GM18508 (cell line): ENCODE measurements around the gene SEMA3G.

Experiments
- ATAC-seq: cut with Tn5 transposase; IDR thresholded peaks from one replicate; pipeline ENCODE4 v1.9.1; 2021; ENCODE audit warnings: moderate number of reproducible peaks; ENCODE audit not compliant: insufficient read depth, unreplicated experiment

The SEMA3G gene

DNA sequence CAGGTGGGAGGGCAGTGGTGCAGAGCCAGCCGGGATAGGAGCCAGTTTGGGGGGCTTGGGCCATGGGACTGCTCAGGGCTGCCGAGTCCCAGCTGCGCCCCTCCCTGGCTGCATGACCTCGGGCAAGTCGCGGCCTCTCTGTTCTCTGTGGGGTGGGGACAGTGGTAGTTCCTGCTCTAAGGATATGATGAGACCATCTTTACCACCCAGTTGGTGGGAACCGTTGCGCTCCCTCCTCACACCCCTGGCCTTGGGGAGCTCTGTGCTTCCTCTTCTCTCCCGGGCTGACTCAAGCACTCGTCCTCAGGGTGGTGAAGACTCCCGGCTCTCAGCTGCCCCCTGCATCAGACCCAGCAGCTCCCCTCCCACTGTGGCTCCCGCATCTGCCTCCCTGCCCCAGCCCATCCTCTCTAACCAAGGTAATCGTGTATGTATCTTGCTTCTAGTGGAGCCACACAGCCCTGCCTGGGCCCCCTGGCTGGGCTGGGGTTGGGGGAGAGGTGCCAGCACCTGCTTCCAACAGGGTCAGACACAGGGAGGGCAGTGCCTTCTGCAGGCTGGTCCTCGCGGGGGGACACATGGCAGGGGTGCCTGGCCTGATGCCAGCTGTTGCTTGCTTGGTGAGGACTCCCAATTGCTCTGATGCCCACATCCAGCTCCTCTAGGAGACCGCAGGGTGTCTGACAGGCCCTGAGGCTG is 35.1 kb upstream of the SEMA3G start:
- no peak for ATAC-seq

DNA sequence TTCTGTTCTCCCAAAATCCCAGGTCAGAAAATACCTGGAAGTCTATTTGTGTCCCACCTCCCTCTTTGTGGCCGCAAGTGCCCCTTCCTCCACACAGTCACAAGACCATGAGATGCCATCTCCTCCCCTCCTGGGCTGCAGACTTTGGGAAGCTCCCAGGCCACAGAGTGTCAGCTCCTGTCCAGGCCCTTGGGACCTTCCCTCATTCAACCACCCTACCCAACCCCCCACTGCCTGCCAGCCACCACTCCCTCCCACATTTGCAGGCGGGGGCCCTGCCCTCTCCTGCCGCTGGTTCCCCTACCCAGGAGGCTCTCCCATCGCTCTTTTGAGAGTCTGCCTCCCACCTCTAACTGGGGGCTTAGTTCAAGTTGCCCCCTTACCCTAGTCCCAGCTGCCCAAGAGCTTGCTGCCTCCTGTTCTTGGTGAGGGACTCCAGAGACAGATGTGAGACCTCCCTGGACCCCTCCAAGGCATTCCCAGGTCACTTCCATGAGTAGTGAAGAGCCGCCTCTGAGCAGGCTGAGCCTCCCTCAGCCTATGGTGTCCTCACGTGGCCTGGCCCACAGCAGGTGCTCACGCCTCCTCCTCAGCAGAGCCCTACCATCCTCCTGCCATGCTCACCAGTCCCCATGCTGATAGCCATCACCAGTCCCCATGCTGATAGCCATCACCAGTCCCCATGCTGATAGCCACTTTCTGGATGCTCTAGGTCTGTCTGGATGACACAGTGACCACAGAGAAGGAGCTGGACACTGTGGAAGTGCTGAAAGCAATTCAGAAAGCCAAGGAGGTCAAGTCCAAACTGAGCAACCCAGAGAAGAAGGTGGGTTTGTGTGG is 34.4 kb upstream of the SEMA3G start:
- no peak for ATAC-seq

DNA sequence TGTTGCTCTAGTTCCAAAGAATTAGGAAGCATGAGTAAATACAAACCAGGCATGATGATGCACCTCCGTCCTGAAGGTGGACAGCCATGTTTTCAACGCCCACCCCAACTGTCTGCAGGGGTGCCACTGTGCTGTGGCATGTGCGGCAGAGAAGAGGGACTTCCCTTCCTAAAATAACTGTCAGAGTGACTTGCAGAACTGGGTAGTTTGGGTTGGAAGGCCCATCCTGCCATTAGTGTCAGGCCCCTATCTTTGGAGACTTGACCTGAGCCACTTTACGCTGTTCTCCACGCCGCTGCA is 32.8 kb upstream of the SEMA3G start:
- ATAC-seq: no peak

GRCh38 chr3:52477076-52477795 is 32.3 kb upstream of the SEMA3G start:
- no peak for ATAC-seq

DNA sequence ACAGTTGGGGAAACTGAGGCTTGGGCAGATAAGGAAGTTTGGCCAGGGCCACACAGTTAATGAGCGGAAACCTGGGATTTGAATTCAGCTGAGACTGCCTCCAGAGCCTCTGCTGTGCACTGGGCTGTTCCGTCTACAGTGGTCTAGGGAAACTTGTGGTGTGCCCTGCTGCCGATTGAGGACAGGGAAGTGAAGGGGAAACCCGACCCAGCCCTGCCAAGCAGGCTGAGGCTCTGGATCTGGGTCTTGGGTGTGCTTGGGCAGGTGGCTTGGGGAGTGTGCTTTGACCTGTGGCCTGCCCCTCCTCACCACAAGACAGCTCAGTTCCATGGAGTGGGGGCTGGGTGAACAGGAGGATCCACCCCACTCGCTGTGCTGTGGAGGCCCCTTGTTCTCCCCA is 28.1 kb upstream of the SEMA3G start:
- ATAC-seq: no peak

DNA sequence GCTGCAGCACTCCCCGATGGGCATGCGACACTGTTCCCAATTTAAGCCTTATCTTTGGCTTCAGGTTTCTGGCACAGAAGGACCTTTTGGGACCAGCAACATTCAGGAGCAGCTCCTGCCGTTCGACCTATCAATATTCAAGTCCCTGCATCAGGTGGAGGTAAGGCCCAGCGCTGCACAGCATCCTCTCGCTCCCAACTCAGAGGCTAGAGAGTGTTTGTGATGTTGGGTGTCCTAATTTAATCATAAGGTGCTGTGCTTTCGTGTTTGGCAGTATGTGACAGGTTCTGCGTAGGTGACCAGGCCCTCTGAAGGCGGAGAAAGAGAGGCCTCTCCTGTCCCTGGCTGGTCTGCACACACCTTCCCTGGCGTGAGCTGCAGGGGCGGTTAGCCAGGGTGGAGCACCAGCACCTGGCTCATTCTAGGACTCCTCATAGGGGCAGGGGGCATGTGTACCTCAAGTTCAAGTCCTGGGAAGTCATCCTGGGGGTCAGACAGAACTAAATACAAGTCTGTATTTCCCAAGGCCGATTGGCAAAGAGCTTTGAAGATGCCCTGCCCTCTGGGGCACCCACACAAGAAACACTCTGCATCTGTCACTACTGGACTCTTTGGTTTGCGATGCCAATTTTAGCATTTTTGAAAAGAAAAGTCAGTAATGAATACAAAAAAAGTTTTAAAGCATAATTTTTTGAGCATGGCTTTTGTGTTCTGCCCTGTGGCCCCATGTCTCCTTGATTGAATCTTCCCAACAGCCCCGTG is 27.5 kb upstream of the SEMA3G start:
- no peak for ATAC-seq

DNA sequence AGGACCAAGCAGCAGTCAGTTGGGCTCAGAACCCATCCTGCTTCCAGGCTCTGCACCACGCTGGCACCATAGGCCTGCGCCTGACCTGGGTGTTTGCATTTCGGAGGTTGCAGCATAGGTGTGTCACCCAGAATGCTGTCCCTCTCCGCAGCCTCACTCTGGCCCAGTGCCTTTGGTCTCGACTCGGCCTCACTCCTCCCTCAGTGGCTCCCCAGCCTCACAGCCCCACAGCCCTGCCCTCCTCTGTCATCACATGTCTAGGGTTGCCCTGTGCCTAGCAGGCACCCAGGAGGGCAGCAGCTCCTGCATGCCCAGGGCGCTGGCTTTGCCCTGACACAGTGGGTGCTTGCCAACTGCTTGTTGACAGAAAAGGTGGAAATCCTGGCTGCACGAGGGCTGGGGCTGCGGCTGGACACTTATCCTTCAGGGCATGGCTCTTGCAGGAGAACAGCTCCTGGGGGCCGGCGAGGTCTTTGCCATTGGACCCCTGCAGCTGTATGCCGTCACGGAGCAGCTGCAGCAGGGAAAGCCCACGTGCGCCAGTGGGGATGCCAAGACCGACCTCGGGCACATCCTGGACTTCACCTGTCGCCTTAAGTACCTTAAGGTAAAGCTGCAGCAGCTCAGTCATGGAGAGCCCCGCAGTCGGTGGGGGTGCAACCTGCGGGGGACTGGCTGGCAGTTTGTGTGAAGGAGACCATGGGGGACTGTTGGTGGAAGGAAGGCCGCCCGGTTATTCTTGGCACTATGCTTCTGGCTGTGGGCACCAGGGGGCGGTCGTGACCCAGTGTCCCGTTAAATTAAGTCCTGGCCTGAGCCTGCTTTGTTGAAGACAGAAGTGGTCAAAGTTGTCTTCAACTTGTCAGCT is 26.7 kb upstream of the SEMA3G start:
- ATAC-seq: no peak

DNA sequence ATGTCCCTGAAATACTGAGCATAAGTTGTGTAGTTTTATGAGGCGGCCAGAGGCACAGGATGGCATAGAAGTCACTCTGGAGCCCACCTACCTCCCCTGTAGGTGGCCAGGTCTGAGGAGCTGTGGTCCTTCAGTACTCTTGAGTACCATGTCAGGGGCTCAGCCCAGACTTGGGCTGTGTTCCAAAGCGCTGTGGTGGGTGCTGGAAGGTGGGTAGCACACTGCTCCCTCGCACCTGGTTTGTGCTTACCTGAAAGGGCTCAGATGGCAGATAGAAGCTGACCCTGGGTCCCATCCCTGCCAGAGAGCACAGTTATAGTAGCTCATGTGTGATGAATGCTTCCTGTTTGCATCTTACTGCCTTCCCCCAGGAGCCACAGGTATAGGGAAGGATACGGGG is 26.0 kb upstream of the SEMA3G start:
- no peak for ATAC-seq

DNA sequence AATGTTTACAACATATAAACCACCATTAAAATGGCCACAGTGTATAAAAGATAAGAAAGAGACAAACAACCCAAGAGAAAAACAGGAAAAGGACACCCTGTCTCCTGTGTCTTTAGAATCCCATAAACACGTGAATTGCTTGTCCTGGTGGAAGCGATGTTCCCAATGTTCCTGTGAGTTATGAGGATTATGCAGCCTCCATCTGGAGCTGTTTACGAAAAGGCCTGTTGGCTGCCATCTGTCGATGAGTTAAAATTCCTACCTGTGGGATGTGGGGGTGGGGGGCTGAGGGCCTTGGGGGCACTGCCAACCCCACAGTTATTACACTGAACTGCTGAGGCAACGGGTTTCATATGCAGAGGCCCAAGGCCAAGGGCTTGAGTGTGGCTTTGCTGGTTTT is 24.1 kb upstream of the SEMA3G start:
- ATAC-seq: no peak

DNA sequence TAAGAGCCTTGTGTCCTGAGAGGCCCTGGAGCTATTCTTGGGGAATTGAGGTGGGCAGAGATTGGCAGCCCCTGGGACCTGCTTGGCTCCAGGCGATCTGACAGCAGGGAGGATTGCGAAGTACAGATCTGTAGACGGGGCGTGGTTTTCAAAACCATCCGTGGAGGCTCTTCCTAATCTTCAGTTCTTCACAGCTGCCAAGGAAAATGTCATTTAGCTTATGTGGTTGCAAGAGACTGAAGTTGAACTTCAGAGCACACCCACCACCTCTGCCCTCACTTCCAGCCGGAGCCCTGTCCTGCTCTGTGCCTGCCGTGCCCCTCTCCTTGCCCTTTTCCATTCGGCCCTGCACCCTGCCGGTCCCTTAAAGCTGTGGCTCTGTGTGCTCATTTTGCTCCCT is 23.4 kb upstream of the SEMA3G start:
- ATAC-seq: no peak

DNA sequence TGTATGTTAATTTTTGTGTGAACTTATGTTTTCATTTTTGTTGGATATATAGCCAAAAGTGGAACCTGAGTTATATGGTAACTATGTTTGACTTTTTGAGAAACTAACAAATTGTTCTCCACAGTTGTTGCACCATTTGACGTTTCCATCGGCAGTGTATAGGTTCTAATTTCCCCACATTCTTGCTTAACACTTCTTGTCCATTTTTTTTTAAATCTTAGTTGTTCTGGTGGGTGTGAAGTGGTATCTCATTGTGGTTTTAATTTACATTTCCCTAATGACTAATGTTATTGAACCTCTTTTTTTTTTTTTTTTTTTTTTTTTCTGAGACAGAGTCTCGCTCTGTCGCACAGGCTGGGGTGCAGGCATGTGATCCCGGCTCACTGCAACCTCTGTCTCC is 18.5 kb upstream of the SEMA3G start:
- no peak for ATAC-seq

DNA sequence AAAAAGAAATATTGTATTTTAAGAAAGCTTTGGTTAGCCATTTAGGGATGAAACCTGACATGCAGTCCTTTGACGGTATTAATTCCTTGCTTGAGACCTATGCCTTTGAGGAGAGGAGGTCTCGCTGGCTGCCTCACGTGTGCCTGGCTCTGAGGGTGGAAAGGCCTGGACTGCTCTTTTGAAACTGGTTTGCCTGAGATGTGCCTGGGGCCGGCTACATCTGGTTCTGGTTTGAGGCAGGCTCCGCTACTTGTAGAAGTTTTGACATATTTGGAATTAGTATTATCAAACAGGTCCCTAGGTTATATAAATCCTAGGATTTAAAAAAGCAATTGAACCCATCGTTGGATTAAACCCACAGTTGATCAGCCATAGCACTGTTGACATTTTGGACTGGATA is 17.0 kb upstream of the SEMA3G start:
- no peak for ATAC-seq

GRCh38 chr3:52458770-52459545 is 14.1 kb upstream of the SEMA3G start:
- ATAC-seq: no peak

GRCh38 chr3:52458031-52458760 is 13.3 kb upstream of the SEMA3G start:
- ATAC-seq: no peak

DNA sequence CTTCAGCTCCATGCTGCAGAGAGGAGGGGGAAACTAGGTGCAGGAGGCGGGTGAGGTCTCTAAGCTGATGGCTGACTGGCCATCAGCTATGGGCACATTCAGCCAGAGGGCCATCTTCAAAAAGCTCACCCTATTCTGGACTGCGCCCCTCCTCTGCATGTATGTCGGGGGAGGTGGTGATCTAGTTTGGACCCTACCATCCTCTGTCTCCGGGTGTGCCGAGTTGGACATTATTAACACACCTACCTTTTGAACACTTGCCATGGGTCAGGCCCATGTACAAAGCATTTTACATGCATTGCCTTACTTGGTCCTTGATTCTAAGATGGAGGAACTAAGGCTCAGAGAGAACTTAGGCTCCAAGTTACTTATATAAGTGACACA is 11.9 kb upstream of the SEMA3G start:
- no peak for ATAC-seq

DNA sequence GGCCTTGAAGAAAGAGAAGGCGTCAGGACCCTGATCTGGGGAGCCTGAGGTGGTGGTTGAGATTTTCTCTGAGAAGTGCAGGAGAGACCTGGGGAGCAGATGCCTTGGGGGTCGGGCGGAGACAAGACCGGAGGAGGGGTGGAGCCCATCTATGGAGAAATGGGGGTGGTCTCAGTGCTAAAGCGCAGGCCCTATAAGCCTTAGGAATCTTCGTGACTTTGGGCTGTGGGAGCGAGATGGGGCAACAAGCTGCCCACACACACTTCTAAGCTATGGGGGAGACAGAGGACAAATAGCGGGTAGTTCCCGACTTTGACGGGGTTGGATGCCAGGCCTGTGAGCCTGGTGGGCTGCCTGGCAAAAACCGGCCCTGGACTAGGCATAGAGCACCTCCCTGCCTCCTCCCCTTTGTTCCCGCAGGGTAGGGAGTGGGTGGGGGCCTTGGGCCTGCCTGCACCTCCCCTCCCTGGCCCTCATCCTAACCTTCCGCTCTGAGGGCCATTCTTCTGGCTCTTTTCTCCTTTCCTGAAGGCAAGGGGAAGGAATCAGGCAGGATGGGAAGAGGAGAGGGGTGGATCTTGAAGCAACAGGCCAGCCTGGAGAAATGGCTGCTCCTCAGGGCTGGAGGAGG is 11.4 kb upstream of the SEMA3G start:
- no peak for ATAC-seq

DNA sequence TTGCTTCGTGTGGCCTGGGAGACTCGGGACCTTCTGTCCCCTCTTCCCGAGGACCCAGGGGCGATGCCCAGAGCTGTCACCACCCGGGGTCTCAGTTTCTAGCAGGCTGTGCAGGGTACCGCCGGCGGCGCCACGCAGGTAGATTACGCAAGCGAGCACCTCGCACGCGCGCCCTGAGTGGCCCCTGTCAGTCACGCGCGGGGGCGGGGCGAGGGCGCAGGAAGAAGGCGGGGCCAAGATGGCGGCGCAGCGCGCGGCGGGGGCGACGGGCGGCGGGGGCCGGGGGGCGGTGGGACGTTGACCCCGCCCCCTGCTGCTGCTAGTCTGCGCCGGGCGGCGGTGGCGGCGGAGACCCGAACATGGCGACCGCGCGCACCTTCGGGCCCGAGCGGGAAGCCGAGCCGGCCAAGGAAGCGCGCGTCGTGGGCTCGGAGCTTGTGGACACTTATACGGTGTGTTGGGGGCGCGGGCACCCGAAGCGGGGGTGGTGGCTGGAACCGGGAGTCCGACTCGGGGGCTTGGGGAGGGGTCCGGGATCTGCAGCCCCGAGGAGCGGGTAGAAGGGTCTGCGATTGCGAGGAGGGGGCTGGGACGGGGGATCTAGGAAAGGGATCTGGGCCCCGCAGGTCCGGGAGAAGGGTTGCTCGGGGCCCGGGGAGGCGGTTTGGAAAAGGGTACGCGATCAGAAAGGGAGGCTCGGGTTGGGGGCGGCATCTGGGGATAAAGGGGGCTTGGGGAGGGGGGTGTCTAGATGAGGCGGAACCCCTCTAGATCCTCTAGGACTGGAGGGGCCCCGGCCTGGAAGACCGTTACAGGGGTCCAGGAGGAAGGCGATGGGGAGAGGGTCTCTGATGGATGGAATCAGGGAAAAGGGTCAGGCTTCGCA is 10.6 kb upstream of the SEMA3G start, which contains the start of gene NISCH:
NISCH (plus strand) TSS at position 322 of the 886 bp plus-strand sequence; CDS start at position 360, 38 bp downstream.
- no peak for ATAC-seq
